Measurements from ENCODE around the gene LRRC61. TPM values are rescaled to one million over a fixed set of nuclear protein-coding genes. Genes with fewer than 3 reads are reported as not detected.

Gene LRRC61
- total RNA-seq, 2 experiments from 2014 or later = not detected

DNA sequence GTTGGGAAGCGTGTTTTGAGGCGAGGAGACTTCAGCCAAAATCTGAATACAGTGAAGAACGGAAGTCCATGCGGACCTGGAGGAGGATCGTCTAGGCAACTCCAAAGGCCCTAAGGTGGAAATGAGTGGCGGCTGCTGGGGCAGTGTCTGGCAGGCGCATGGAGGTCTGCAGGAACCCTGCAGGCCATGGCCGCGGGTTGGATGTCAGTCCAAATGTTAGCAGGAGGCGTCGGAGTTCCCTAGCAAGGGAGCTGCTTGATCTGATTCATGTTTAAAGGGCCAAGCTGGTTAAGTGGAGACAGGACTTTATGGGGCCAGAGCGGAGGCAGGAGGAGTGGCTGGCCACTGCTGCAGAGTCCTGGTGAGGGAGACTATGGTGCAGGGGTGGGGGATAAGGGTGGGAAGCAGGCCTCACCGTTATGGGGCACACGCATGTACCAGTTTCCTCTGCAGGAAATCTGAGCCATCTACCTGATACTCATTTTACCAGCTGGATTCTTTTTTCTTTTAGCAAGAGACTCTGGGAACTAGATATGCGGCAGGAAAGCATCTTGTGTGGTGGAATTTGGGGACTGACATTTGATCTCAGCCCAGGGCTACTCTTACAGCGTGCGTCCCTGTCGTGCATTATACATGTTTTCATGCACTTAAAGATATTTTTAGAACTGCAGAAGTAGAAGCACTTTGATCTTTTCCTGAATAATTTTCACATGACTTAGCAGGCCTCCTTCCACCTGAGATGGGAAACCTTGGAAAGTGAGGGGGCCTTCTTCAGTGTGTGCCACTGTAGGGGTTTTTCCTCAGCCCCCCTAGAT lies 38.9 kb downstream of the LRRC61 start:
- Histone ChIP-seq H4K20me1 (ENCODE audit: insufficient read depth, low read length) (no peaks in the 10 kb centered on the region), H3K9me2 (ENCODE audit: insufficient read depth, low read length) (no peaks in the 10 kb centered on the region), H3K27ac (ENCODE audit: low read depth, low read length, poor library complexity, severe bottlenecking) (no peak overlapping the region), H2AFZ (ENCODE audit: low read length) (no peak overlapping the region), H3K4me2 (ENCODE audit: low read length) (no peak overlapping the region), H3K79me2 (ENCODE audit: insufficient read depth, low read depth, low read length) (no peaks in the 10 kb centered on the region), H3K36me3 (ENCODE audit: insufficient read depth, low read length) (no peaks in the 10 kb centered on the region), H3K4me3 (ENCODE audit: low read depth, low read length, poor library complexity, severe bottlenecking) (no peak overlapping the region), H3K9me3 (ENCODE audit: low read length) (no peaks in the 10 kb centered on the region), H3K4me1 (ENCODE audit: insufficient read depth, low read length, poor library complexity, severe bottlenecking) (peaks cover 40% of the 10 kb centered on the region)
- CTCF ChIA-PET (ENCODE audit: unreplicated experiment) = interaction anchor here (0.6 kb wide), 1 partner anchor 20 kb away, joined by 10 read pairs; no protein-coding TSS in a partner anchor
- intact Hi-C loops (cut with micrococcal nuclease; ENCODE audit: unreplicated experiment) = loop anchor here (10.0 kb wide), 1 partner anchor 533 kb away; no protein-coding TSS in a partner anchor
- BruUV-seq (replicated peaks) = no TSS peak
- TF ChIP-seq EZH2phosphoT487 (IDR thresholded peaks at IDR 0.05; ENCODE audit: borderline replicate concordance, low read depth, low read length) = no peak
- TF ChIP-seq, protein P1, sequence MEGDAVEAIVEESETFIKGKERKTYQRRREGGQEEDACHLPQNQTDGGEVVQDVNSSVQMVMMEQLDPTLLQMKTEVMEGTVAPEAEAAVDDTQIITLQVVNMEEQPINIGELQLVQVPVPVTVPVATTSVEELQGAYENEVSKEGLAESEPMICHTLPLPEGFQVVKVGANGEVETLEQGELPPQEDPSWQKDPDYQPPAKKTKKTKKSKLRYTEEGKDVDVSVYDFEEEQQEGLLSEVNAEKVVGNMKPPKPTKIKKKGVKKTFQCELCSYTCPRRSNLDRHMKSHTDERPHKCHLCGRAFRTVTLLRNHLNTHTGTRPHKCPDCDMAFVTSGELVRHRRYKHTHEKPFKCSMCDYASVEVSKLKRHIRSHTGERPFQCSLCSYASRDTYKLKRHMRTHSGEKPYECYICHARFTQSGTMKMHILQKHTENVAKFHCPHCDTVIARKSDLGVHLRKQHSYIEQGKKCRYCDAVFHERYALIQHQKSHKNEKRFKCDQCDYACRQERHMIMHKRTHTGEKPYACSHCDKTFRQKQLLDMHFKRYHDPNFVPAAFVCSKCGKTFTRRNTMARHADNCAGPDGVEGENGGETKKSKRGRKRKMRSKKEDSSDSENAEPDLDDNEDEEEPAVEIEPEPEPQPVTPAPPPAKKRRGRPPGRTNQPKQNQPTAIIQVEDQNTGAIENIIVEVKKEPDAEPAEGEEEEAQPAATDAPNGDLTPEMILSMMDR (conservative IDR thresholded peaks at IDR 0.05; ENCODE audit: low read length) = no peak
- no peak for DNase-seq (ENCODE audit: low spot score)
- POLR2A ChIA-PET = interaction anchor here (0.7 to 1.2 kb wide), 2 partner anchors 8 to 45 kb away, joined by 3 to 4 read pairs; no protein-coding TSS in a partner anchor

DNA sequence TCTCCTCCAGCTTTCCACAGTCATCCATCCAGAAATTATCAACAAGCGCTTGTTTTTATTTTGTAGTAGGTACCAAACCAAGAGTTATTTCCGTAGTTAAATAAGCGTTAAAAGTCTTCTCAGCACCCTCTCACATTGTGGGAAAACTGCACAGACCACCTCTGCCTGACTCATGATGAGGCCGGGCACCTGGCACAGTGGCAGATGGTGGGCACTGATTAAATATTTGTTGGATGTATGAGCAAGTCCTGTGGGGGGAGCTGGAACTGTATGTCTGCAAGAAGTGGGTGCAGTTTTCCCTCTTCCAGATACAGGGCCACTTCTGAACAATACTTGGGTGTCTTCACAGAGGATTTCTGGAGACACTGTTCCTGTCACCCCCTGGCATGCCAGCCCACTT lies 40.2 kb downstream of the LRRC61 start:
- no peaks in the 10 kb centered on the region for H3K36me3 ChIP-seq (ENCODE audit: insufficient read depth, low read length)
- H3K9me2 ChIP-seq (ENCODE audit: insufficient read depth, low read length) = no peaks in the 10 kb centered on the region
- no peak overlapping the region for H2AFZ ChIP-seq (ENCODE audit: low read length)
- H3K4me2 ChIP-seq (ENCODE audit: low read length) = peak overlapping the region; percentile 53
- POLR2A ChIA-PET = interaction anchor here (1.2 kb wide), 1 partner anchor 44 kb away, joined by 4 read pairs; no protein-coding TSS in a partner anchor
- no peaks in the 10 kb centered on the region for H3K79me2 ChIP-seq (ENCODE audit: insufficient read depth, low read depth, low read length)
- intact Hi-C loops (cut with micrococcal nuclease; ENCODE audit: unreplicated experiment) = loop anchor here (10.0 kb wide), 1 partner anchor 531 kb away; no protein-coding TSS in a partner anchor
- CTCF ChIA-PET (ENCODE audit: unreplicated experiment) = no interaction called here
- no peaks in the 10 kb centered on the region for H3K9me3 ChIP-seq (ENCODE audit: low read length)
- no TSS peak for BruUV-seq (replicated peaks)
- H3K4me1 ChIP-seq (ENCODE audit: insufficient read depth, low read length, poor library complexity, severe bottlenecking) = peaks cover 43% of the 10 kb centered on the region
- no peak overlapping the region for H3K27ac ChIP-seq (ENCODE audit: low read depth, low read length, poor library complexity, severe bottlenecking)
- DNase-seq (ENCODE audit: low spot score) = no peak
- H3K4me3 ChIP-seq (ENCODE audit: low read depth, low read length, poor library complexity, severe bottlenecking) = no peak overlapping the region
- H4K20me1 ChIP-seq (ENCODE audit: insufficient read depth, low read length) = no peaks in the 10 kb centered on the region
- TF ChIP-seq, protein P1 (conservative IDR thresholded peaks at IDR 0.05; ENCODE audit: low read length) = no peak
- no peak for TF ChIP-seq EZH2phosphoT487 (IDR thresholded peaks at IDR 0.05; ENCODE audit: borderline replicate concordance, low read depth, low read length)

DNA sequence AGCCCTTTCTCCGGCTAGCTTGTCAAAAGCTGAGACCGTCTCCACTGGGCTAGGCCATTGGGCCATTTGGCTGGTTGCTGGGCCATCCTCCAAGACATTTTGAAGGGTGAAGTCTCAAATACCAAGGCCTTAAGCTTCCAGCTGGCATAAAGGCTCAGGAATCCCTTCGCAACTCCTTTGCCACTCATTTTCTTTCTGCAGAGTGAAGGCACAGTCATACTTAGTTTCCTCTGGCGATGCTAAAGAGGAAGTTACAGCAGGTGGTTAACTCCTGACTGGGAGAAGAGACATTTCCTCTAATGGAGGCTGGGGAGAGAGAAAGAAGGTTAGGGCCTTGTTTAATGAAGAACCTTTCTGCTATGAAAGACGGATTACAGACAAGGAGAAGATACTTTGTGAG lies 40.7 kb downstream of the LRRC61 start:
- peaks cover 46% of the 10 kb centered on the region for H3K4me1 ChIP-seq (ENCODE audit: insufficient read depth, low read length, poor library complexity, severe bottlenecking)
- ChIA-PET POLR2A (interaction anchor here (0.5 kb wide), 1 partner anchor 50 kb away, joined by 4 read pairs; no protein-coding TSS in a partner anchor), CTCF (ENCODE audit: unreplicated experiment) (no interaction called here)
- no peaks in the 10 kb centered on the region for H3K36me3 ChIP-seq (ENCODE audit: insufficient read depth, low read length)
- H3K4me2 ChIP-seq (ENCODE audit: low read length) = peak overlapping the region; percentile 53
- intact Hi-C loops (cut with micrococcal nuclease; ENCODE audit: unreplicated experiment) = loop anchor here (10.0 kb wide), 1 partner anchor 531 kb away; no protein-coding TSS in a partner anchor
- TF ChIP-seq, protein P1 (conservative IDR thresholded peaks at IDR 0.05; ENCODE audit: low read length) = no peak
- TF ChIP-seq EZH2phosphoT487 (IDR thresholded peaks at IDR 0.05; ENCODE audit: borderline replicate concordance, low read depth, low read length) = no peak
- DNase-seq (ENCODE audit: low spot score) = peak; percentile 72
- H3K9me2 ChIP-seq (ENCODE audit: insufficient read depth, low read length) = no peaks in the 10 kb centered on the region
- no peaks in the 10 kb centered on the region for H3K79me2 ChIP-seq (ENCODE audit: insufficient read depth, low read depth, low read length)
- peak overlapping the region; percentile 22 for H3K27ac ChIP-seq (ENCODE audit: low read depth, low read length, poor library complexity, severe bottlenecking)
- no TSS peak for BruUV-seq (replicated peaks)
- peak overlapping the region; percentile 59 for H2AFZ ChIP-seq (ENCODE audit: low read length)
- no peaks in the 10 kb centered on the region for H4K20me1 ChIP-seq (ENCODE audit: insufficient read depth, low read length)
- peak overlapping the region; percentile 12 for H3K4me3 ChIP-seq (ENCODE audit: low read depth, low read length, poor library complexity, severe bottlenecking)
- H3K9me3 ChIP-seq (ENCODE audit: low read length) = no peaks in the 10 kb centered on the region

All from OCI-LY7 (cell line).